NCI-H1930 (cell line): Measurements from ENCODE around the gene KMT2C.
"Not testable (repeated sequence)": the region's sequence is repeated elsewhere in the genome, so short reads cannot be mapped to it uniquely, and the experiment has no call there.

Source experiments
- DNase-seq, 2 experiments: peaks; one replicate each; lab custom pipeline; 2025; lab: John Stamatoyannopoulos, UW

KMT2C gene

DNA sequence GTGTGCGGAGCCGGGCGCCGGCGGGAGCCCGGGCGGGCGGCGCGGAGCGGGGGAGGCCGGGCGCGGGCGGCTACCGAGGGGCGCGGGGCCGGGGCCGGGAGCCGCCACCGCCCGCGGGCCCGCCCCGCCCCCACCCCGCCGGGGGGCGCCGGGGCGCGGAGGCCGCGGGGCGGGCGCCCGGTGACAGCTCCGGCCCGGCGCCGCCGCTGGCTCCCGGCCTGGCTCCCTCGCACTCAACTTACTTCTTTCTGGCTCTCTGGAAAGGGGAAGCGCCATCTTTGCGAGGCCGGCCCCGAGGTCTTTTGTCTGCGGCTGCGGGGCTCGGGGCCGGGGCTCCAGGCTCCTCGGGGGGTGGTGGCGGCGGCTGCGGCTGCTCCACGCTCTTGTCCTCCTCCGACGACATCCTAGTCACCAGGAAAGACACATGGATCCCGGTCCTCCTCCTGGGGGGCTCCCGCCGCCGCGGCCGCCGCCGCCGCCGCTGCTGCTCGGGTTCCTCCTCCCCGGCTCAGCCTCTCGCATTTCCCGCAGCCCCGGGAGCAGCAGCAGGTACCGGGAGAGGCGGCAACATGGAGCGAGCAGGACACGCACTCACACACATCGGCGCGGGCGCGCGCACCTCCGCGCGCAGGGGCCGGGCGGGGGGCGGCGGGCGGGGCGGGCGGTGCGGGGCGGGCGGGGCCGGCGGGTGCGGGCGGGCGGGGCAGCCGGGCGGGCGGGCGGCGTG is at the start of gene KMT2C:
Gene KMT2C (minus strand): TSS at position 620 of the 727 bp plus-strand sequence. CDS start 217 bp downstream, at position 403.
- peak in 1 of 2 experiments; percentile 78 for DNase-seq

DNA sequence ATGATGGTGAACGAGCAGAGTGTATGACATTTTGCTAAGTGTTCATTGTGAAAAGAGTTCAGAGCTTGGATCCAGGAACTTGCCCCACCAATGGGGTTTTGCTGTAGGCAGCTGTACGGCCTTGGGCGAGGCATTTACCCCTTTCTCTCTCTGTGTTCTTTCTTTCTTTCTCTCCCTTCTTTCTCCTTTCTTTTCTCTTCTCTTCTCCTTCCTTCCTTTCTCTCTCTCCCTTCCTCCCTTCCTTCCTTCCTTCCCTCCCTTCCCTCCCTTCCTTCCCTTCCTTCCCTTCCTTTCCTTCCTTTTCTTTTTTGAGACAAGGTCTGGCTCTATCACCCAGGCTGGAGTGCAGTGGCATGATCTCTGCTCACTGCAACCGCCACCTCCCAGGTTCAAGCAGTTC is 45.3 kb upstream of the KMT2C start:
- no peak for DNase-seq

DNA sequence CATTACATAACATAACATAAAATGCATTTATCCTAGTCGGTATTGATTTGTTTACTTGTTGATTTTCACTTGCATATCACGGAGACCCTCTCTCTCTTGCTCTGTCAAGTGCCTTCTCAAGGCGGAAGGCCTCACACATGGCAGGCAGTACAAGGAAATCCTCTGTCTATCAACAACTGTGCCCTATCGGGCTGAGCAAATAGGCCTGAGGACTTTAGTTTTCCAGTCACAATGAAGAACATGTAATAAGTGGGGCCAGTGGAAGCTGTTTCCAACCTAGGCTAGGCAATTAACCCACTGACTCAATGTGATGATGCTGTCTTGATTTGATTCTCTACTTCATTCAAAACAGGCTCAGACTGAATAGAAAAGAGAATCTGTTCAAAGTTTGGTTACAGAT is 44.9 kb upstream of the KMT2C start:
- no peak for DNase-seq

DNA sequence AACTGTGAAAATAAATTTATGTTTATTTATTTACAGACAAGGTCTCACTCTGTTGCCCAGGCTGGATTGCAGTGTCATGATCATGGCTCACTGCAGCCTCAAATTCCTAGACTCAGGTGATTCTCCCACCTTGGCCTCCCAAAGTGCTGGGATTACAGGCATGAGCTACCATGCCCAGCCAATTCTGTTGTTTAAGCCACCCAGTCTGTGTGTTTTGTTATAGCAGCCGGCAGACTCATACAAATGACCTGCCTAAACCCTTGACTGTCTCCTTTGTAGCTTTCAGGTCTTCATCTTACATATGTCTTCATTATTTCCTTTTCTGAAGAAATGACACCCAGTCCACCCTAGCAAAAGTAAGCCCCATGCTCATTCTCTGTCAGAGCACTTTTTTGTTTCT is 43.8 kb upstream of the KMT2C start:
- no peak for DNase-seq

DNA sequence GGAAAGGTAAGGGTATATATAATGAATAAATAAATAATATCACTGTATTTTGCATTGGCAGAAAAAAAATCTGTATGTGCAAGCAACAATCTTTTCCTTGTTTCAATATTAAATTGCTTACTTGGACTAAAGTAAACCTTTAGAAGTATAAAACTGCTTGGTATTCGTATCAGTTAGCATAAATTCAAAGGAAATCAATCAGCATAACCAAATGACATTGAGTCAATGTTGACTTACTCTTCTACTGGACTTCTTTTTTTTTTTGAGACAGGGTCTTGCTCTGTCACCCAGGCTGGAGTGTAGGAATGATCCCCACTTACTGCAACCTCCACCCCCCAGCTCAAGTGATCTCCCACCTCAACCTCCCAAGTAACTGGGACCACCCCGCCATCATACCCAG is 42.3 kb upstream of the KMT2C start:
- DNase-seq, result no peak

DNA sequence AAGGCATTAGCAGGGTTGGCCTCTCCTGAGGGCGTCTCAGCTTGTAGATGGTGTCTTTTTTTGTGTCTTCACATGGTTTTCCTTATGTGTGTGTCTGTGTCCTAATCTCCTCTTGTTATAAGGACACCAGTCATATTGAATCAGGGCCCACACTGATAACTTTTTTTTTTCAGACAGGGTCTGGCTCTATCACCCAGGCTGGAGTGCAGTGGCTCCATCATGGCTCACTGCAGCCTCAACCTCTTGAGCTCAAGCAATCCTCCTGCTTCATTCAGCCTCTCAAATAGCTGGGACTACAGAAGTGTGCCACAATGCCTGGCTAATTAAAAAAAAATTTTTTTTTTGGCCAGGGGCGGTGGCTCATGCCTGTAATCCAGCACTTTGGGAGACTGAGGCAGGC is 41.3 kb upstream of the KMT2C start:
- DNase-seq, result no peak

DNA sequence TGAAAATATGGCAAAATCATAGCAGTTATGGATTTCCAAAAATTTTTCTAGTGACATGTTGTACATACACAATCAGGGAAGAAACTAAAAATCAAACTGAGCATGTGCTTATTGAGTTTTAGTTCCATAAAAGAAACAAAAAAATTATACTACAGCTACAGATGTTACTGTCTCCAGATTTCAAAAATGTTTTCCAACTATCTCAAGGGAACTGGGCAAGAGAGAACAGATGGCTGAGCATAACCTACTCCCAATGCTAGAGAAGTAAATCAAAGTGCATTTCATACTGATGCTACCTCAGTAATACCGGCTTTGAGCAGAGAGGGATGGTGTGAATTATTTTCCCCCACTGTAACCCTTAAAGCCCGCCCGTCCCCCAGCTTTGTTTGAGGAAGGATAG is 40.7 kb upstream of the KMT2C start:
- DNase-seq, result no peak

DNA sequence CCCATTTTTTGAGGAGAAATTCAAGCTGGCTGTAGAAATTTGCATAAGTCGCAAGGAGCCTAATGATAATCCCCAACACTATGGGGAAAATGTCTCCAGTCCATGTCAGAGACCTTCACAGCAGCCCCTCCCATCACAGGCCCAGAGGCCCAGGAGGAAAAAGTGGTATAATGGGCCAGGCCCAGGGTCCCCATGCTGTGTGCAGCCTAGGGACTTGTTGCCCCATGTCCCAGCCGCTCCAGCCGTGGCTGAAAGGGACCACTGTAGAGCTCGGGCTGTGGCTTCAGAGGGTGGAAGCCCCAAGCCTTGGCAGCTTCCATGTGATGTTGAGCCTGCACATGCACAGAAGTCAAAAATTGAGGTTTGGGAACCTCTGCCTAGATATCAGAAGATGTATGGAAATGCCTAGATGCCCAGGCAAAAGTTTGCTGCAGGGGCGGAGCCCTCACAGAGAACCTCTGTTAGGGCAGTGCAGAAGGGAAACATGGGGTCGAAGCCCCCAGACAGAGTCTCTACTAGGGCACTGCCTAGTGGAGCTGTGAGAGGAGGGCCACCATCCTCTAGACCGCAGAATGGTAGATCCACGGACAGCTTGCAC is 35.3 kb upstream of the KMT2C start:
- not testable (repeated sequence) for DNase-seq

DNA sequence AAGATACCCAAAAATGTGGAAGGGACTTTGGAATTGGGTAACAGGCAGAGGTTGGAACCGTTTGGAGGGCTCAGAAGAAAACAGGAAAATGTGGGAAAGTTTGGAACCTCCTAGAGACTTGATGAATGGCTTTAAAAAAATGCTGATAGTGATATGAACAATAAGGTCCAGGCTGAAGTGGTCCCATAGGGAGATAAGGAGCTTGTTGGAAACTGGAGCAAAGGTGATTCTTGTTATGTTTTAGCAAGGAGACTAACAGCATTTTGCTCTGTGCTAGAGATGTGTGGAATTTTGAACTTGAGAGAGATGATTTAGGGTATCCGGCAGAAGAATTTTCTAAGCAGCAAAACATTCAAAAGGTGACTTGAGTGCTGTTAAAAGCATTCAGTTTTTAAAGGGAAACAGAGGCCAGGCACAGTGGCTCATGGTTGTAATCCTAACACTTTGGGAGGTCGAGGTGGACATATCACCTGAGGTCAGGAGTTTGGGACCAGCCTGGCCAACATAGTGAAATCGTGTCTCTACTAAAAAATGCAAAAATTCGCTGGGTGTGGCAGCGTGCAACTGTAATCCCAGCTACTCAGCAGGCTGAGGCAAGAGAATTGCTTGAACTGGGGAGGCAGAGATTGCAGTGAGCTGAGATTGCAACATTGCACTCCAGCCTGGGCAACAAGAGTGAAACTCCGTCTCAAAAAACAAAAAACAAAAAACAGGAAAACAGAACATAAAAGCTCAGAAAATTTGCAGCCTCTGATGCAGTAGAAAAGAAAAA is 34.6 kb upstream of the KMT2C start:
- DNase-seq, result not testable (repeated sequence)

DNA sequence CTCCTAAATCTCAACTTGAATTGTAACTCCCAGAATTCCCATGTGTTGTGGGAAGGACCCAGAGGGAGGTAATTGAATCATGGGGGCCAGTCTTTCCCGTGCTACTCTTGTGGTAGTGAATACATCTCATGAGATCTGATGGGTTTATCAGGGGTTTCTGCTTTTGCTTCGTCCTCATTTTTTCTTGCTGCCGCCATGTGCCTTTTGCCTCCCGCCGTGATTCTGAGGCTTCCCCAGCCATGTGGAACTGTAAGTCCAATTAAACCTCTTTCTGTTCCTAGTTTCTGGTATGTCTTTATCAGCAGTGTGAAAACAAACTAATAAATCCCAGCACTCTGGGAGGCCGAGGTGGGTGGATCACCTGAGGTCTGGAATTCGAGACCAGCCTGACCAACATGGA is 33.8 kb upstream of the KMT2C start:
- DNase-seq, result not testable (repeated sequence)

DNA sequence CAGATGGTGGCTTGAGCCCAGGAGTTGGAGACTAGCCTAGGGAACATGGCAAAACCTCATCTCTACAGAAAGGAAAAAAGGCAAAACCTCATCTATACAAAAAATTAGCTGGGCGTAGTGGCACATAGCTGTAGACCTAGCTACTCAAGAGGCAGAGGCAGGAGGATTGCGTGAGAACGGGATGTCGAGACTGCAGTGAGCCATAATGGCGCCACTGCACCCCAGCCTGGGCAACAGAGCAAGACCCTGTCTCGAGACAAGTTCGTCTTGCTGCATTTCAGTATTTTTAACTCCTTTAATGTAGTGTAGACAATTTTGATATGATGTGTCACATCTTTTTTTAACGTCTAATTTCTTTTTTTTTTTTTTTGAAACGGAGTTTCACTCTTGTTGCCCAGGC is 31.4 kb upstream of the KMT2C start:
- no peak for DNase-seq

DNA sequence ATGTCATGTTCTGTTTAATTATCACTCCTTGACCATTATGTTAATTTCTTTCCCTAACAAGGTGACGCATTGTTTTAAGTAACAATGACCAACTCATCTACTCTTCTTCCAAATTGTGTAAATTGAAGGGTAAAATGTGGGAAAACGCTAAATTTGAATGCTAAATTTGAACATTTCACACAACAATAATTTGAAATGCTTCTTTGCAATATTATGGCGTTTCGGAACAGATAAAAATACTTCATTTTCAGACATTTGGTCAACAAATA is 29.2 kb upstream of the KMT2C start:
- no peak for DNase-seq

DNA sequence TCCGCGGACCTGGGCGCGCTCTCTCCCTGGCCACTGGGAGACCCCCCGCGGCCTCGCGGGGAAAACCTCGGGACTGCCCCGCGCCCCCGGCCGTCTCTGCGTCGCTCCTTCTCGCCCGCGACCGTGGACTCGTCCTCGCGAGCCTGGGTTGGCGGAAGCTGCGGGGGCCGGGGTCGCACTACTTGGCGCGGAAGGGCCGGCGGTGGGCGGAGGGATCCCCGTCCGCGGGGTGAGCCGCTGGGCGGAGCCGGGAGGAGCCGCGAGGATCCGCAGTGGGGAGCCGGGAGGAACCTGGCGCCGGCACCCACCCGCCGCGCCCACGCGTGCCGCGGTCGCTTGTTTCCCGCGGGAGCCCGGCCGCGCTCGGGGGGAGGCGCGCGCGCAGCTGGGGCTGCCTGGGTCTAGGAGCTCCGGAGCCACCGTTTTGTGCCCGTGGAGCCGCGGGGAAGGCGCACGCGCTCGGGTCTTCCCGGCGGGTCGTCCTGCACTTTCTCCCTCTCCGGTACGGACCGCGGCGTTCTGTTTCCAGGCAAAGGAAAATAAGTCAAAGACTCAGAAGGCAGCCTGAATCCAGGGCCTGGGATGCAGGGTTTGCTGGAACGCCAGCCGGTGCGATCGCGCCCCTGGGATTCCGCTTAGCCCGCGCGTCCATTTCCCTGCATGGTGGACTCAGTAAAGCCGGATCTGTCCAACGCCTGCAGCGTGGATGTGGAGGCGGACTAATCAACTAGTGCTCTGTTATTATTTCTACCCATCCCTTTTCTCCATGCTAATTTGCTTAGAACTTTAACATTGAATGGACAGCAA is 28.7 kb upstream of the KMT2C start:
- DNase-seq, result peak; percentile 59 to 65

DNA sequence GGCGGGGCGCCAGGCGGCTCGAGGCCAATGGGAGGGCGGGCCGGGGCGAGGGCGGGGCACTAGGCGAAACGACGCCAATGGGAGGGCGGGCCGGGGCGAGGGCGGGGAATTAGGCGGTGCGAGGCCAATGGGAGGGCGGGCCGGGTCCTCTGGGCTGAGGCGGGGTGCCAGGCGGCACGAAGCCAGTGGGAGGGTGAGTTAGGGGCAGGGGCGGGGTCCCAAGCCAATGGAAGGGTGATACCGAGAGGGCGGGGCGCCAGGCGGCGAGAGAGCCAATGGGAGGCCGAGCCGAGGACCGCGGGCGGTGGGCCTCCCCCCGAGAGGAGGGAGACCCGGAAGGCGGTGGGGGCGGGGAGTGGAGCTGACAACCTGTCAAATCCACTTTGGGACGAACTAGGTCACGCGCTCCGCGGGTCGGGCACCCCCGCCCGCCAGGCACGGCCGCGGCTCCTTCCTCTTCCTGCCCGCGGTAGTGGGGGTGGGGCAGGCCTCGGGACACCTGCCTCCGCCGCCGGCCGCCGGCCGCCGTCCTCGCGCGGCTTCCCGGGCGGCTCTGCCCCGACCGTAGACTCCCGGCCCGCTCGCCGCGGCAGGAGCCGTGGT is 28.0 kb upstream of the KMT2C start:
- DNase-seq, result peak; percentile 99

DNA sequence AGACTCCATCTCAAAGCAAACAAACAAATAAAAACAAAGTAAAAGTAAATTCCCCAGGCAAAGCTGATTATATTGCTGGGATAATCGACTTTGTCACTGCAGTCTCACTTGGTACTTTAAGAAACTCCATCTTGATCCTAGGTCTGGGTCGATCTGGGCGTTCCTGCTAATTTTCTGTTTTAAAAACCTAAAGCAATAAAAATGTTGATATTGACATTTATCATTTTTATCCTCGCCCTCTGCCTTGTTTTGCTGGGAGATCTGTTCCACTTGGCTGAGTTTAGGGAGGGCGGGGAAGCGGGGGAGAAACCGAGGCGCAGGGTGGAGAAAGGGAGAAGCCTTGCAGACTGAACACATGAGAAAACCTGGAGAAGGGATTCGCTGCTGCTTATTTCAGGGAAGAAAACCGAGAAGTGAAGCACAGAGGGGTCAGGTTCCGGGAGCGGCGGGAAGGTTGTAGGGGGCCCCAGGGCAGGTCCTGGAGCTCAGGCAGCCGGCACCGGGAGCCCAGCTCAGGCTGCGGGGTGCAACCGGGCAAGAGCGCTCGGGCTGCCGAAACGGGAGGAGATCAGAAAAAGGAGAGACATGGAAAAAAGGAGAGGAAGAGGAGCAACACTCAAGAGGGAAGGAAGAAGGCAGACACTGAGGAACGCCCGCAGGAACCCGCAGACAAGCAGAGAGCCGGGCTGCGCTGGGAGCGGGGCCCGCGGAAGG is 27.3 kb upstream of the KMT2C start:
- no peak for DNase-seq

DNA sequence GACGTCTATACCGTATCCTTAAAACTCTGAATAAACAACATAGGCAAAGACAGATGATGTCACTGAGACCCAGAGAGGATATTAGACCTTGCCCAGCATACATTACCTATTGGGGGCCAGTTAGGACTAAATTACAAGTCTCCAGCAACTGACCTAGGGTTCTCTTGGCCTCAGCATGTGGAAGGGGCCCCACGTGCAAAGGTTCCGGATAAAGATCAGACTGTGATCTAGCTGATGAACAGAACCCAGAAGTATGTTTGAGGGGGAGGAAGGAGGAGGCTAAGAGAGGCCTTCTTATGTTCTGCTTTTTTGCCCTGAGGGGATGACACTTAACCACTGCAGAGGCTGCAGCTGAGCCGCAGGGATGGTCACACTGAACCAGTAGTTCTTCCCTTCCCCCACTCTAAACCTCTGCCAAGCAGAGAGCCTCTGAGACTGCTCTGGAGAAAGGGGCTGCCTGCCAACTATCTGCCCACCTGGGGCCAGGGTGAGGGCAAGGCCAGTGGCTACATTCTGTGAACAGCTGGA is 24.0 kb upstream of the KMT2C start:
- DNase-seq, result no peak

DNA sequence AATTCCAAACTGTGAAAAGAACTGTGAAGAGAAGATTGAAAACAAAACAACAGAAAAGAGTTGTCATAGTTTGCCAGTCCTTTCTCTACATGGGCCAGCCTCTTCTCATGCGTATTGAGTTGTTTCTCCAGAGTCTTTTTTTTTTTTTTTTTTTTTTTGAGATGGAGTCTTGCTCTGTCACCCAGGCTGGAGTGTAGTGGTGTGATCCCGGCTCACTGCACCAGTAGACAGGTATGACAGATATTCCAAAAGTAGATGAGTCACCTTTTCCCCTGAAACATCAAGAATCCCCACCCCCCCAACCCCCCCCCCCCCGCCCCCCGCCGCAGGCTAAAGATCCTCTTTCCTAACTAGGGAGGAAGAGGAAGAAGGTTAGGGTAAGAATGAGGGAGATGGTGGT is 15.6 kb upstream of the KMT2C start:
- no peak for DNase-seq

DNA sequence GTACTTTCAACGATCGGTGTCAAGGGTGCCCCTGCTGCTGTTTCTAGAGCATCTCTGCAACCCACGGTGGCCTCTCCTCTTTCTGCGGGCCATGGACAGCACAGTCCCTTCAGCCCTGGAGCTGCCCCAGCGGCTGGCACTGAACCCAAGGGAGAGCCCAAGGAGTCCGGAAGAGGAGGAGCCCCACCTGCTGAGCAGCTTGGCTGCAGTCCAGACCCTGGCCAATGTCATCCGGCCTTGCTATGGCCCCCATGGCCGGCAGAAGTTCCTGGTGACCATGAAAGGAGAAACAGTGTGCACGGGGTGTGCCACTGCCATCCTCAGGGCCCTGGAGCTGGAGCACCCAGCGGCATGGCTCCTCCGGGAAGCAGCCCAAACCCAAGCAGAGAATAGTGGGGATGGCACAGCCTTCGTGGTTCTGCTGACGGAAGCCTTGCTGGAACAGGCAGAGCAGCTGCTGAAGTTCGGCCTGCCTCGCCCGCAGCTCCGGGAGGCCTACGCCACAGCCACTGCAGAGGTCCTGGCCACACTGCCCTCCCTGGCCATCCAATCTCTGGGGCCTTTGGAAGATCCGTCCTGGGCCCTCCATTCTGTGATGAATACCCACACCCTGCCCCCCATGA is 9.7 kb upstream of the KMT2C start:
- not testable (repeated sequence) for DNase-seq

DNA sequence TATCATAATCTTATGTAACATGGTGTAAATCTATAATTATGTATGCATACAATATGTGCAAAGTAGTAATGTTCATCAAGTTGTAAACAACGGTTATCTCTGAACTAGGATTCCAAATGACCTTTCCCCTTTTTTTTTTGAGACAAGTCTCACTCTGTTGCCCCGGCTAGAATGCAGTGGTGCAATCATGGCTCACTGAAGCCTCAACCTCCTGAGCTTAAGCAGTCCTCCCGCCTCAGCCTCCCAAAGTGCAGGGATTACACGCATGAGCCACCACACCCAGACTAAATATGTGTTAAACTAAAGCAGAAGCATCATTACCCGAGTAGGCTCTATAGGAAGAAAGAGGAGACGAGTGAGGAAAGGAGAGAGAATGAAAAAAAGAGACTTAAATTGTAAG is 7.8 kb upstream of the KMT2C start:
- no peak for DNase-seq

DNA sequence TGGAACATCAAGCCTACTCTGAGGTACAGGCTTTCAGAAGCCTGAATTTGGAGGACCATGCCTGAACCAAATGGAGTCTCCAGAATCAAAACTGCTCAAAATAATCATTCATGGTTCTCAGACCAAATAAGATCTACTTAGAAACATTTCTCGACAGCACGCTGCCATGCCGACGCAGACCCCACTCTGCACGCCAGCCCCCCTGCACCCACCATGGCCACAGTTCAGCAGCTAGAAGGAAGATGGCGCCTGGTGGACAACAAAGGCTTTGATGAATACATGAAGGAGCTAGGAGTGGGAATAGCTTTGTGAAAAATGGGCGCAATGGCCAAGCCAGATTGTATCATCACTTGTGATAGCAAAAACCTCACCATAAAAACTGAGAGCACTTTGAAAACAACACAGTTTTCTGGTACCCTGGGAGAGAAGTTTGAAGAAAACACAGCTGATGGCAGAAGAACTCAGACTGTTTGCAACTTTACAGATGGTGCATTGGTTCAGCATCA is 6.6 kb upstream of the KMT2C start:
- no peak for DNase-seq

DNA sequence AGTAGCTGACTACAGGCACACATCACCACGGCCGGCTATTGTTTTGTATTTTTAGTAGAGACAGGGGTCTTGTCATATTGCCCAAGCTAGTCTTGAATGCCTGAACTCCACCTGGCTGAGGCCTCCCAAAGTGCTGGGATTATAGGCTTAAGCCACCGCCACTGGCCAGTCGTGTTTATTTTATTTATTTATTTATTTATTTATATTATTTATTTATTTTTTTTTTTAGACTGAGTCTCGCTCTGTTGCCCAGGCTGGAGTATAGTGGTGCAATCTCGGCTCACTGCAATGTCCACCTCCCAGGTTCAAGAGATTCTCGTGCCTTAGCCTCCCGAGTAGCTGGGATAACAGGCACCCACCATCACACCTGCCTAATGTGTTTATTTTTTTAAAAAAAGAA is 6.0 kb upstream of the KMT2C start:
- not testable (repeated sequence) for DNase-seq
